Central memory CD8-positive, alpha-beta T cell (primary cell): ENCODE measurements around the gene FXYD3.

ENCODE experiments used
- ATAC-seq: fragments of 150-1000 bp; cut with Tn5 transposase; replicated peaks from 2 replicates; pipeline ENCODE4 v1.10.0; 2022; ENCODE audit warnings: mild to moderate bottlenecking, moderate FRiP score, moderate number of reproducible peaks; ENCODE audit not compliant: poor library complexity, severe bottlenecking; ENCODE audit errors: extremely low read depth
- DNase-seq, 2 donors: peaks; one replicate each; pipeline ENCODE4 v3.0.0; 2021; ENCODE audit warnings: low spot score in 2 of 2
- H3K27ac Mint-ChIP-seq: one replicate; pipeline ENCODE4 v1.8.0; 2022; ENCODE audit warnings: low read depth, mild to moderate bottlenecking, moderate library complexity, mixed read lengths
- H3K27me3 Mint-ChIP-seq: one replicate; pipeline ENCODE4 v1.8.0; 2022; ENCODE audit warnings: mixed read lengths
- H3K36me3 Mint-ChIP-seq: one replicate; pipeline ENCODE4 v1.8.0; 2022; ENCODE audit warnings: mild to moderate bottlenecking, moderate library complexity, mixed read lengths; ENCODE audit not compliant: insufficient read depth
- H3K4me1 Mint-ChIP-seq: one replicate; pipeline ENCODE4 v1.8.0; 2022; ENCODE audit warnings: mixed read lengths
- H3K4me3 Mint-ChIP-seq: one replicate; pipeline ENCODE4 v1.8.0; 2022; ENCODE audit warnings: mild to moderate bottlenecking, moderate library complexity, mixed read lengths
- H3K9me3 Mint-ChIP-seq: one replicate; pipeline ENCODE4 v1.8.0; 2022; ENCODE audit warnings: mixed read lengths

The FXYD3 gene

DNA sequence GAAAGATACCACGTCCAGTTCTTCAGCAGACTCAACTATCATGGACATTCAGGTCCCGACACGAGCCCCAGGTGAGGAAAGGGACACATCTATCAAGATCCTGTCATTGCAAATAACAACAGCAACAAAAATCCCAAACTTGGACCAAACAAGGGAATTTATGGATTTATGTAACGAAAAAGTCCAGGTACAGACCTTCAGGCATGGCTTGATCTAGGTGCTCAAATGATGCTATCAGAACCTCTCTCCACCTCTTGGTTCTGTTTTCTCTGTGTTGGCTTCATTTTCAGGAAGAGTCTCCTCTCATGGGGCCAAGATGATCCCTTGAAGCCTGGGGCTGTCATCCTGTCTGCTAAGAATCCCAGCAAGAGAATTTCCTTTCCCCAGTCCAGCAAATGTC is 41.8 kb downstream of the FXYD3 start:
- Mint-ChIP-seq H3K4me3 (no peak overlapping the region), H3K36me3 (peaks cover 61% of the 10 kb centered on the region)
- no peak for DNase-seq

DNA sequence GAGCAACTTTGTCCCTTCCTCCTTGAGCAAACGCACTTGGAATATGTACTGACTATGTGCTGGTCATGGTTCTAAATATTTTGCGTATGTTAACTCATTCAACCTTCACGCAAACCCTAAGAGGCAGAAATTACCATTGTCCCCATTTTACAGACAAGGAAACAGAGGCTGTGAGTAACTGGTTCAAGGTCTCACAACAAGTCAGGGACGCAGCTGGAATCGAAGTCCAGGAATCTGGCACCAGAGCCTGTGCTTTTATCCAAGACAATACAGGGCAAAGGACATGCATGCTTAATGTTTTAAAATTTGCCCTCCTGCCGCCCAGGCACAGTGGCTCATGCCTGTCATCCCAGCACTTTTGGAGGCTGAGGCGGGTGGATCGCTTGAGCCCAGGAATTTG is 44.0 kb downstream of the FXYD3 start:
- Mint-ChIP-seq H3K4me3 (no peak overlapping the region), H3K27me3 (no peaks in the 10 kb centered on the region), H3K27ac (no peak overlapping the region), H3K4me1 (peaks cover 41% of the 10 kb centered on the region), H3K36me3 (peaks cover 75% of the 10 kb centered on the region), H3K9me3 (no peaks in the 10 kb centered on the region)
- ATAC-seq: no peak
- DNase-seq: no peak

More for the DNA sequence above, 41.8 kb downstream of the FXYD3 start:
- Mint-ChIP-seq H3K27me3 (no peaks in the 10 kb centered on the region), H3K27ac (no peak overlapping the region), H3K4me1 (peaks cover 57% of the 10 kb centered on the region), H3K9me3 (no peaks in the 10 kb centered on the region)
- no peak for ATAC-seq

DNA sequence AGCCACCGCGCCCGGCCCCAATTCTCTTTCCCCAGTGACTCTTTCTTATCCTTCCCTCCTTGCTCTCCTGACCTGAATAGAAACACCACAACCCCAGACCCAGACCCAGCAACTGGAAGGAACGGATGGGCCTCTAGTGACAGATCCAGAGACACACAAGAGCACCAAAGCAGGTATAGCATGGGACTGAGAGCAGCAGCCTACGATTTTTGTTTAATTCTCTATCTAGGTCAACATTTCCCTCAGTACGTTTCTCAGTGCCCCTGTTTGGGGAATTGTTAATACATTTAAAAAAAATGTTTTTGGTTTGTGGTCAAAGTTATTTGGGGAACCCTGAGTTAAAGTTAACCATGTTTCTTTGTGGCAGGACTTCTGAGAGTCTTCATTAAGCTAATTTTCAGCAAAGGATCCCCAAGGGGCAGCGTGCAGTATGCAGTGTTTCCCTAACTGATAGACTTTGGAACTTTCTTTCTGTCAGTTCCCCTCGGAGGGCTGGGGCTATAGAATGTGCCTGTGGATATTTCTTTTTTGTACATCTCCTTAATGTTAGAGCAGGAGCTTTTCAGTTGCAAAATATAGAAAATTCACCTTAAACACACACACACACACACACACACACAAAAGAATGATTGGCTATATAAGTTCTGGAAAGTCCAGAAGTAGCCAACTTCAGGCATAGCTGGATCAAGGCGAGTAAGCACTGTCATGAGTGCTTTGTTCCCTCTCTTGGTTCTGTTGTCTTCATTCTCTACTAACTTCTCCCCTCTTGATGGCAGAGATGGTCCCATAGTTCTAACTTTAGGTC is 45.2 kb downstream of the FXYD3 start:
- Mint-ChIP-seq H3K9me3 (no peaks in the 10 kb centered on the region), H3K4me1 (peaks cover 30% of the 10 kb centered on the region), H3K27ac (no peak overlapping the region), H3K4me3 (no peak overlapping the region), H3K27me3 (no peaks in the 10 kb centered on the region), H3K36me3 (peaks cover 76% of the 10 kb centered on the region)
- ATAC-seq: no peak
- DNase-seq: no peak

DNA sequence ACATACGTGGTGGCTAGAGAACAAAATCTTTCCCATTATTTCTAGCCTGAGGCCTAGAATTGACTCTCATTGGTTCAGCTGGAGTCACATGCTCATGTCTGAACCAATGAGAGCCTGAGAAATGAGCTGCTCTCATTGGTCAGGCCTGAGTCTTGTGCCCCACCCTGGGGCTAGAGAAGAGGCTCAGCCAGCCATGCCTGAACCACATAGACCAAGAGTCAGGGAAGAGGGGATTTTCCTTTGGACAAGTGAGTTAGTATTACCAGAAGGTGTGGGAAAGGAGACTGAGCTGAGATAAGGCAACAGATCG is 45.8 kb downstream of the FXYD3 start:
- Mint-ChIP-seq H3K36me3 (peaks cover 78% of the 10 kb centered on the region), H3K4me1 (peaks cover 26% of the 10 kb centered on the region), H3K27me3 (no peaks in the 10 kb centered on the region), H3K9me3 (no peaks in the 10 kb centered on the region), H3K27ac (no peak overlapping the region), H3K4me3 (no peak overlapping the region)
- ATAC-seq (no peak), DNase-seq (no peak)

DNA sequence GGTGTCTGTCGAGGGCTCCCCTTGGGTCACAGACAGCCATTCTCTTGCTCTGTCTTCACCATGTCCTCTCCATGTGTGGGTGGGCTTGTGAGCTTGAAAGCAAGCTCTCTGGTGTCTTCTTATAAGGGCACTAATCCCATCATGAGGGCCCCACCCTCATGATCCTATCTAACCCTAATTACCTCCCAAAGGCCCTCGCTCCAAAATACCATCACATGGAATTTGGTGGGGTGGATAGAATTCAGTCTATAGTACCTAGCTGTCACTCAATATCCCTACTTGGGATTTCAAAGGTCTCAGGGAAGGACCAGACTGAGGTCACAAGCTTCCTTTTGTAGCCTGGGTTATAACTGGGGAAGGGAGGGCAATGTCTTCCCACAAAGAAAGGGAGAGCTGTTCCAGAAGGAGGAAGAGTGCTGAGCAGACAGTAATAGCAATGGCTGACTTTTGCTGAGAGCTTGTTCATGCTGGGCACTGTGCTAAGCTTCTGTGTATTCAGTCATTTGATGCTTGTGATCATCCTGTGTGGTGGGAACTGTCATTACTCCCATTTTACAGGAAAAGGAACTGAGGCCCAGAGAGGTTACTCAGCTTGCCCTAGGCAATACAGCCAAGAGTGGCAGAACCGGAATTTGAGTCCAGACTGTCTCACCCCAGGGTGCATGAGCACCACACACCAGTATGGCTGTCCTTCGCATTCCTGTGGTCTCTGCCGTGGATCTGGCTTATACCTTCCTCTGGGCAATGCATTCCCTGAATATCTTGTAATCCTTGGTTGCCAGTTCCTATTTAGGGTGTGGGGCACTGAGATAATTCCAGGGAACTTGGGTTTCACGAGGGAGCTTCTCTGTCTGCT is 47.1 kb downstream of the FXYD3 start:
- H3K27ac Mint-ChIP-seq: peak overlapping the region; percentile 25
- no peak for ATAC-seq
- H3K9me3 Mint-ChIP-seq: no peaks in the 10 kb centered on the region
- H3K27me3 Mint-ChIP-seq: no peaks in the 10 kb centered on the region
- DNase-seq: no peak
- no peak overlapping the region for H3K4me3 Mint-ChIP-seq
- peaks cover 32% of the 10 kb centered on the region for H3K4me1 Mint-ChIP-seq
- peaks cover 83% of the 10 kb centered on the region for H3K36me3 Mint-ChIP-seq

DNA sequence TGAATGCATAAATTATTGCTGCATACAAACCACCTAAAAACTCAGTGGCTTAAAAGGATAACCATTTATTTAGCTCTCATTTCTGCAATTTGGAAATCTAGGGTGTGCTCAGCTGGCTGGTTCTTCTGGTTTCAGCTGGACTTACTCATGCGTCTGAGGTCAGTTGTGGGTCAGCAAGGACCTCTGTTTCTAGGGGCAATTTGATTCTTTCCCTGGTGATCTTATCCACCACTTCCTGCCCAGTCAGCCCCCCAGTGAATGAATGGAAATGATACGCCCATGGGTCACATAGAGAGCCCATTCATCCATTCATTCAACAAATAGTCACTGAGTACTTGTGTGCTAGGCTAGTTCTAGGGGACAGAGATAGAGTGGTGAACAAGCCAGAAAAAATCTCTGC is 48.8 kb downstream of the FXYD3 start:
- Mint-ChIP-seq H3K4me3 (no peak overlapping the region), H3K4me1 (peaks cover 28% of the 10 kb centered on the region), H3K9me3 (no peaks in the 10 kb centered on the region), H3K27ac (no peak overlapping the region), H3K27me3 (no peaks in the 10 kb centered on the region), H3K36me3 (peaks cover 79% of the 10 kb centered on the region)
- DNase-seq: no peak
- ATAC-seq: no peak

DNA sequence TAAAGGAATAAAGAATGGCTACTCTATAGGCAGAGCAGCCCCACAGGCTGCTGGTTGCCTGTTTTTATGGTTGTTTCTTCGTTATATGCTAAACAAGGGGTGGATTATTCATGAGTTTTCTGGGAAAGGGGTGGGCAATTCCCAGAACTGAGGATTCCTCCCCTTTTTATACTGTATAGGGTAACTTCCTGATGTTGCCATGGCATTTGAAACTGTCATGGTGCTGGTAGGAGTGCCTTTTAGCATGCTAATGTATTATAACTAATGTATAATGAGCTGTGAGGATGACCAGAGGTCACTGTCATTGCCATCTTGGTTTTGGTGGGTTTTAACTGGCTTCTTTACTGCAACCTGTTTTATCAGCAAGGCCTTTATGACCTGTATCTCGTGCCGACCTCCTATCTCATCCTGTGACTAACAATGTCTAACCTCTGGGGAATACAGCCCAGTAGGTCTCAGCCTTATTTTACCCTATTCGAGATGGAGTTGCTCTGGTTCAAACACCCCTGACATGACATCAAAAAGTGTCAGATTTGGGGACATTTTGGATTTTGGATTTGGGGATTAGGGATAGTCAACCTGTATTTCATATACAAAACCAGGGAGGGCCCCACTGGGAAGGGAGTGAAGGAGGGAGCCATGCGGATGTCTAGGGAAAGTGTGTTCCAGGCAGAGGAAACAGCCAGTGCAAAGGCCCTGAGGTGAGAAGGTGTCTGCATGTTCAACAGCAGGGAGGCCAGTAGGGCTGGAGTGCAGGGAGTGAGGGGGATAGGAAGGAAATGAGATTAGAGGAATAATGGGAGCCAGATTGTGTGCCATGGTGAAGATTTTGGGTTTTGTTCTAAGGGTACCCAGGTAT is 49.8 kb downstream of the FXYD3 start:
- Mint-ChIP-seq H3K27me3 (no peaks in the 10 kb centered on the region), H3K4me1 (peaks cover 28% of the 10 kb centered on the region), H3K9me3 (no peaks in the 10 kb centered on the region), H3K4me3 (no peak overlapping the region), H3K36me3 (peaks cover 75% of the 10 kb centered on the region), H3K27ac (peak overlapping the region; percentile 60)
- DNase-seq (no peak), ATAC-seq (no peak)

DNA sequence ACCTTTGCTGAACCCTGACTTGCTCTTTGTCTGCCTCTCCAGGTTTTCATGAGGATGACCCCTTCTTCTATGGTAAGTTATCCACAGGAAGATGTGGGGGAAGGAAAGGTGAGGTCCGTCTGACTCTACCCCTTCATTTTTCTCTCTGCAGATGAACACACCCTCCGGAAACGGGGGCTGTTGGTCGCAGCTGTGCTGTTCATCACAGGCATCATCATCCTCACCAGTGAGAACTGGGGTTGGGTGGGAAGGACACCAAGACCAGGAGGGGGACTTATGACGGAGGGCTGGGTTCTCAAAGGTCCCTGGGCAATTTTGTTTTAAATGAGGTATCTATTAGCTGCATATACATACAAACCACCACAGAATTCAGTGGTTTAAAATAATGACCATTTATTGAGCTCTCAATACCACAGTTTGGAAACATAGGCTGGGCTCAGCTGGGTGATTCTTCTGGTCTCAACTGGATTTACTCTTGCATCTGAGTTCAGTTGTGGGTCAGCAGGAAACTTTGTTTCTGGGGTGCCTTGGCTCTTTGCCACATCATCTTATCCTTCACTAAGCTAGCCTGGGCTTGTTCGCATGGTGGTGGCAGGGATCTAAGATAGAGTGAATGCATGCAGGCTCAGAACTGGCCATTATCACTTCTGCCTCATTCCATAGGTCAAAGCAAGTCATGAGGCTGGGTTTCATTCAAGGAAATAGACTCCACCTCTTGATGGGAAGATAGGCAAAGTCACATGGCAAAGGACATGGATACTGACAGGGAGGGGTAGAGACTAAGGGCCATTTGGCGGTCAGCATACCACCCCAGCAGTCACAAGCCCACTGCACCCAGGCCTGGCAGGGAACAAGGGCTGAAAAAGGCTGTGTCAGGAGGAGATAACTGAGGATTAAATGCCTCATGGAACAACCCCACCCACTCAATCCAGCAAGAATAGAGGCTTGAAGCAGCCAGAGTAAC is 50.8 kb downstream of the FXYD3 start:
- peak overlapping the region; percentile 95 for H3K27ac Mint-ChIP-seq
- ATAC-seq (no peak), DNase-seq (peak in 1 of 2 donors; percentile 7)
- no peaks in the 10 kb centered on the region for H3K27me3 Mint-ChIP-seq
- H3K4me3 Mint-ChIP-seq: no peak overlapping the region
- H3K9me3 Mint-ChIP-seq: no peaks in the 10 kb centered on the region
- peaks cover 25% of the 10 kb centered on the region for H3K4me1 Mint-ChIP-seq
- peaks cover 66% of the 10 kb centered on the region for H3K36me3 Mint-ChIP-seq

DNA sequence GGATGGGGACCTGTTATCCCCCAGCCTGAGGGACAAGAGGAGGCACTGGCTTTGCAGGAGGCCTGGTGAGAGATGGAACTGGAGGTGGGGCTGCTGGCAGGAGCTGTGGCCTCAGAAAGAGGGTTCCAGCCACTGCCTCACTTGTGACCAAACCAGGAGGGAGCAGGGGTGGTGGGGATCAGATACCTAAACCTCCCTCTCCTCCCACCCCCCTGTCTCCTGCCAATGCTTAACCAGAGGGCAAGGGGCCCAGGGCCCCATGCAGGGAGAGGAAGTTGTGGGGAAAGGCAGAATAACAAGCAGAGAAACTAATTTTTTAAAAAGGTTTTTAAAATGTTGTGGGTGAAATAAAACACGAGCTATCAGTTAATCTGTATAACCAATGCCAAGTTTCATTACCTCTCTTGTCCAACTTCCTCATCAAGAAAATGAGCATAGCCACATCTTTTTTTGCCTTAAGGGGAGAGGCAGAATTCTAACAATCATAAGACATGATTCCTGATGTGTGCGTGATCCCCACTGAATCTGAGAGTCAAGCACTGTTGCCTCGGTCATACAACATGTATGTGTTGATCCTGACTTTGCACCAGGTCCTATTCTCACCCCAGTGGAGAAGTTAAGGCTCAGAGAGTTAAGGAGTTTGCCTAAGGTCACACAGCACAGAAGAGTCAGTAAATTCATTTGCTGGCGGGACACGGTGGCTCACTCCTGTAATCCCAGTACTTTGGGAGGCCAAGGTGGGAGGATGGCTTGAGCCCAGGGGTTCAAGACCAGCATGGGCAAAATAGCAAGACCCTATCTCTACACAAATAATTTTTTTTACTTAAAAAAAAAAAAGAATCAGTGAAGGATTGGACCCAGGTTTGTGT is 51.9 kb downstream of the FXYD3 start:
- Mint-ChIP-seq H3K27me3 (no peaks in the 10 kb centered on the region), H3K9me3 (no peaks in the 10 kb centered on the region), H3K36me3 (peaks cover 57% of the 10 kb centered on the region), H3K27ac (peak overlapping the region; percentile 95), H3K4me1 (peaks cover 17% of the 10 kb centered on the region), H3K4me3 (no peak overlapping the region)
- DNase-seq: peak in 1 of 2 donors; percentile 5
- no peak for ATAC-seq

DNA sequence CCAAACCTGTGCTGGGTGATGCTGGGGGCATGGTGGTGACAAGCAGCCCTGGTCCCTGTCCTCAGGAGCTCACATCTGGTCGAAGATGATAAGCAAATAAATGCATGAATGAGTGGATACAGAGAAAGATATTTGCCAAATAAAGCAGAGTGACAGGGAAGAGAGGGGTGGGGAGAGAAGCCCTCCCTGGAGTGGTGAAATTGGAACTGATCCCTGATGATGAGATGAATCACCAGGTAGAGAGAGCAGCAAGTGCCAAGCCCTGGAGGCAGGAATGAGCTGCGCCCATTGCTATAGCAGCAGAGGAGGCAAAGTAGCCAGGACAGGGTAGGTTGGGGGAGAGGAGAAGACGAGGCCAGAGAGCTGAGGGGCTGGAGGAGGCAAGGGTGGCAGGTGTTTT is 52.6 kb downstream of the FXYD3 start:
- H3K9me3 Mint-ChIP-seq: no peaks in the 10 kb centered on the region
- H3K36me3 Mint-ChIP-seq: peaks cover 51% of the 10 kb centered on the region
- ATAC-seq: no peak
- no peak overlapping the region for H3K4me3 Mint-ChIP-seq
- DNase-seq: no peak
- peak overlapping the region; percentile 95 for H3K27ac Mint-ChIP-seq
- no peaks in the 10 kb centered on the region for H3K27me3 Mint-ChIP-seq
- H3K4me1 Mint-ChIP-seq: peaks cover 17% of the 10 kb centered on the region
